DND-41 (cell line): ENCODE results near the gene WDR86.

ENCODE experiments used
- ATAC-seq: fragments of 200-7000 bp; cut with Tn5 transposase; 3 replicates; pipeline ENCODE4 v1.9.1; 2021; ENCODE audit warnings: low read depth; ENCODE audit not compliant: insufficient read depth
- DNase-seq: peaks from one replicate; pipeline ENCODE4 v3.0.0-alpha.2; 2020
- H2AFZ ChIP-seq: 2 replicates; pipeline ENCODE4 v1.6.0; 2012; ENCODE audit warnings: low read depth, low read length
- H3K27ac ChIP-seq: 2 replicates; pipeline ENCODE4 v1.5.1; 2012; ENCODE audit warnings: low read length, inconsistent platforms
- H3K27me3 ChIP-seq: fragments of 200-600 bp; sonication (generic); 2 replicates; pipeline ENCODE4 v1.6.0; 2012; ENCODE audit warnings: low read length, mild to moderate bottlenecking, inconsistent platforms; ENCODE audit not compliant: insufficient read depth, poor library complexity
- H3K36me3 ChIP-seq: 2 replicates; pipeline ENCODE4 v1.5.1; 2012; ENCODE audit warnings: low read length, inconsistent platforms; ENCODE audit not compliant: insufficient read depth
- H3K4me1 ChIP-seq: 2 replicates; pipeline ENCODE4 v1.5.1; 2012; ENCODE audit warnings: mild to moderate bottlenecking, low read length; ENCODE audit not compliant: insufficient read depth
- H3K4me2 ChIP-seq: 2 replicates; pipeline ENCODE4 v1.6.0; 2012; ENCODE audit warnings: mild to moderate bottlenecking, moderate library complexity, low read length, inconsistent platforms; ENCODE audit not compliant: insufficient read depth
- H3K4me3 ChIP-seq, 2 experiments: fragments of 200-600 bp in 1 of 2; shearing (Covaris generic) in 1 of 2; 2 replicates each; pipeline ENCODE4 v1.5.1; 2012 to 2016; ENCODE audit warnings: inconsistent platforms in 2 of 2, low read length in 2 of 2, mild to moderate bottlenecking in 2 of 2, low read depth in 1 of 2, moderate library complexity in 1 of 2
- H3K79me2 ChIP-seq: 2 replicates; pipeline ENCODE4 v1.6.0; 2012; ENCODE audit warnings: low read length, inconsistent platforms; ENCODE audit not compliant: insufficient read depth
- H3K9ac ChIP-seq: 2 replicates; pipeline ENCODE4 v1.6.0; 2012; ENCODE audit warnings: low read depth, mild to moderate bottlenecking, inconsistent platforms, low read length, moderate library complexity
- H3K9me3 ChIP-seq: 2 replicates; pipeline ENCODE4 v1.5.1; 2012; ENCODE audit warnings: low read length, moderate library complexity, mild to moderate bottlenecking, inconsistent platforms; ENCODE audit not compliant: insufficient read depth, severe bottlenecking
- H4K20me1 ChIP-seq: 2 replicates; pipeline ENCODE4 v1.6.0; 2012; ENCODE audit warnings: low read length; ENCODE audit not compliant: insufficient read depth
- CTCF ChIP-seq: IDR thresholded peaks from 2 replicates; pipeline ENCODE4 v1.5.1; 2012; ENCODE audit warnings: borderline replicate concordance, low read length, moderate library complexity, mild to moderate bottlenecking; ENCODE audit not compliant: poor library complexity, severe bottlenecking; ENCODE audit errors: extremely low read depth
- EZH2 ChIP-seq: IDR thresholded peaks from 3 replicates; pipeline ENCODE4 v1.6.1; 2012; ENCODE audit warnings: borderline replicate concordance, low read depth, mild to moderate bottlenecking, moderate library complexity, low read length, inconsistent platforms; ENCODE audit not compliant: severe bottlenecking

Gene WDR86

DNA sequence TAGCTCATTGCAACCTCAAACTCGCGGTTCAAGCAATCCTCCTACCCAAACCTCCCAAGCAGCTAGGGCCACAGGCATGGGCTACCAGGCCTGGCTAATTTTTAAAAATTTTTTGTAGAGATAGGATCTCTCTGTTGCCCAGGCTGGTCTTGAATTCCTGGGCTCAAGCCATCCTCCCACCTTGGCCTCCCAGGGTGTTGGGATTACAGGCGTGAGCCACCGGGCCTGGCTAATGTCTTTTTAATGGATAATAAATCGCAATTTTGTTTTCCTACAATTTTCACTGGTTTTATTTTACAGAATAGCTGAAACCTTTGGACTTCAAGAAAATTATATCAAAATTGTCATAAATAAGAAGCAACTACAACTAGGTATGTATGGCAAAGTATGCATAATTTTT, 57.3 kb downstream of the WDR86 start:
- H3K9ac ChIP-seq = peak overlapping the region; percentile 31; the same call in 1 of the 2 replicates
- peaks cover 15% of the 10 kb centered on the region for H3K79me2 ChIP-seq
- DNase-seq (no peak), ATAC-seq (no peak)
- TF ChIP-seq EZH2 (no peak), CTCF (no peak)
- no peaks in the 10 kb centered on the region for H4K20me1 ChIP-seq
- H3K9me3 ChIP-seq = no peaks in the 10 kb centered on the region
- no peak overlapping the region for H3K4me3 ChIP-seq
- no peak overlapping the region for H2AFZ ChIP-seq
- H3K4me1 ChIP-seq = peaks cover 41% of the 10 kb centered on the region
- H3K27me3 ChIP-seq = no peaks in the 10 kb centered on the region
- peak overlapping the region; percentile 38; the same call in 1 of the 2 replicates for H3K27ac ChIP-seq
- H3K4me2 ChIP-seq = peak overlapping the region; percentile 83
- peaks cover 78% of the 10 kb centered on the region for H3K36me3 ChIP-seq

DNA sequence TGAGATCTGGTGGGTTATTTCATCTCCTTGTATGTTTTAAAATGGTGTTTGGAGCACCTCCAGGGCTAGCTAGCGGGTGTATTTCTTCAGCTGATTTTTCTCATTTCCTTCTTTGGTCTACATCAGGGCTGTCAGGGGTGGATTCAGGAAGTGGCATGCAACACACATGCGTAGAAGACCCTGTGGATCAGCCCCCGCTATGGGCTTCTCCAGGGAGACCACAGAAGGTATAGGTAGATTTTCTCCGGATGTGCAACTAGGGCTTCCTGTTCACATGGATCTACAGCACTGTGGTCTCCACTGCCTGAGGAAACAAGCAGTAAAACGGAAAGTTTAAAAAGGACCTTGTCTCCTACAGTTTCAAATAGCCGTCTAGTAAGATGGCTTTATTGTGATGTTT, 57.9 kb downstream of the WDR86 start:
- H3K79me2 ChIP-seq = peaks cover 15% of the 10 kb centered on the region
- peak overlapping the region; percentile 83 for H3K4me2 ChIP-seq
- peak overlapping the region; percentile 31; the same call in 1 of the 2 replicates for H3K9ac ChIP-seq
- no peaks in the 10 kb centered on the region for H3K27me3 ChIP-seq
- H4K20me1 ChIP-seq = no peaks in the 10 kb centered on the region
- H3K9me3 ChIP-seq = no peaks in the 10 kb centered on the region
- no peak overlapping the region for H2AFZ ChIP-seq
- peak; percentile 81 for DNase-seq
- H3K4me3 ChIP-seq = no peak overlapping the region
- peak overlapping the region; percentile 61 for H3K27ac ChIP-seq
- TF ChIP-seq CTCF (no peak), EZH2 (no peak)
- peak; percentile 73 for ATAC-seq
- peaks cover 74% of the 10 kb centered on the region for H3K36me3 ChIP-seq
- H3K4me1 ChIP-seq = peaks cover 41% of the 10 kb centered on the region

GRCh38 chr7:151351027-151351426, 58.8 kb downstream of the WDR86 start:
- TF ChIP-seq EZH2 (no peak), CTCF (peak; percentile 59)
- H3K9ac ChIP-seq = peak overlapping the region; percentile 31
- ATAC-seq (no peak), DNase-seq (peak; percentile 45)
- H3K9me3 ChIP-seq = no peaks in the 10 kb centered on the region
- H3K4me2 ChIP-seq = peak overlapping the region; percentile 83
- H3K27ac ChIP-seq = peak overlapping the region; percentile 61
- peaks cover 41% of the 10 kb centered on the region for H3K4me1 ChIP-seq
- no peaks in the 10 kb centered on the region for H3K27me3 ChIP-seq
- H3K4me3 ChIP-seq = peak overlapping the region in 1 of 2 experiments; percentile 60; a peak in 1 of 4 replicates
- peaks cover 73% of the 10 kb centered on the region for H3K36me3 ChIP-seq
- no peaks in the 10 kb centered on the region for H4K20me1 ChIP-seq
- H2AFZ ChIP-seq = no peak overlapping the region
- peaks cover 22% of the 10 kb centered on the region for H3K79me2 ChIP-seq
